Neural progenitor cell (in vitro differentiated cells): ENCODE results near the gene CCDC171. TPM values are rescaled to one million over a fixed set of nuclear protein-coding genes. Genes with fewer than 3 reads are reported as not detected.

Source experiments
- DNase-seq: peaks from one replicate; pipeline ENCODE4 v3.0.0-alpha.2; 2016; ENCODE audit warnings: low spot score
- H2AFZ ChIP-seq: fragments of 200-600 bp; sonication (generic); replicated peaks from 2 replicates; pipeline ENCODE4 v1.6.1; 2016; ENCODE audit warnings: antibody characterized with exemption
- H3F3A ChIP-seq: fragments of 200-600 bp; sonication (generic); 2 replicates; pipeline ENCODE4 v1.6.1; 2016; ENCODE audit warnings: antibody characterized with exemption, low read depth
- H3K27ac ChIP-seq: fragments of 200-600 bp; sonication (generic); 2 replicates; pipeline ENCODE4 v1.5.1; 2016; ENCODE audit warnings: mild to moderate bottlenecking
- H3K27me3 ChIP-seq: fragments of 200-600 bp; sonication (generic); 2 replicates; pipeline ENCODE4 v1.6.1; 2016; ENCODE audit warnings: mild to moderate bottlenecking, moderate library complexity
- H3K36me3 ChIP-seq: fragments of 200-600 bp; sonication (generic); 2 replicates; pipeline ENCODE4 v1.5.1; 2016
- H3K4me1 ChIP-seq: fragments of 200-600 bp; sonication (generic); 2 replicates; pipeline ENCODE4 v1.6.1; 2016; ENCODE audit warnings: mixed run types
- H3K4me2 ChIP-seq: fragments of 200-600 bp; sonication (generic); 2 replicates; pipeline ENCODE4 v1.6.1; 2016
- H3K4me3 ChIP-seq: fragments of 200-600 bp; sonication (generic); 2 replicates; pipeline ENCODE4 v1.5.1; 2016
- H3K79me2 ChIP-seq: fragments of 200-600 bp; sonication (generic); 2 replicates; pipeline ENCODE4 v1.6.1; 2016; ENCODE audit warnings: low read depth
- H3K9ac ChIP-seq: fragments of 200-600 bp; sonication (generic); 2 replicates; pipeline ENCODE4 v1.6.1; 2016
- H3K9me3 ChIP-seq: fragments of 200-600 bp; sonication (generic); 2 replicates; pipeline ENCODE4 v1.5.1; 2016; ENCODE audit warnings: low read depth
- H4K20me1 ChIP-seq: fragments of 200-600 bp; sonication (generic); 2 replicates; pipeline ENCODE4 v1.6.1; 2016; ENCODE audit warnings: low read depth
- H3K27ac Mint-ChIP-seq: 3 replicates; pipeline ENCODE4 v1.8.0; 2021; ENCODE audit warnings: mixed read lengths
- H3K27me3 Mint-ChIP-seq: 2 replicates; pipeline ENCODE4 v1.8.0; 2022; ENCODE audit warnings: low read depth, mild to moderate bottlenecking, inconsistent platforms, moderate library complexity, mixed read lengths; ENCODE audit not compliant: insufficient read depth
- H3K36me3 Mint-ChIP-seq: 3 replicates; pipeline ENCODE4 v1.8.0; 2021; ENCODE audit warnings: mixed read lengths
- H3K4me1 Mint-ChIP-seq: 3 replicates; pipeline ENCODE4 v1.8.0; 2021; ENCODE audit warnings: mixed read lengths
- H3K4me3 Mint-ChIP-seq: 3 replicates; pipeline ENCODE4 v1.8.0; 2021; ENCODE audit warnings: mild to moderate bottlenecking, moderate library complexity, mixed read lengths
- H3K9me3 Mint-ChIP-seq: 3 replicates; pipeline ENCODE4 v1.8.0; 2020; ENCODE audit warnings: mixed read lengths
- EZH2 ChIP-seq: fragments of 200-600 bp; sonication (generic); IDR thresholded peaks from 2 replicates; pipeline ENCODE4 v1.6.1; 2017; ENCODE audit warnings: antibody characterized with exemption, mild to moderate bottlenecking, moderate library complexity
- EZH2phosphoT487 ChIP-seq: fragments of 200-600 bp; sonication (generic); IDR thresholded peaks from 2 replicates; pipeline ENCODE4 v1.6.1; 2017; ENCODE audit warnings: antibody characterized with exemption
- total RNA-seq: library from RNA; depleted of rRNA; stranded (reverse); fragments of >200 nt; gene quantifications from 2 replicates; pipeline ENCODE4 v1.2.3, GENCODE V29; 2015; ENCODE audit warnings: low replicate concordance
- TF ChIP-seq, protein P1 (sequence below): fragments of 200-600 bp; sonication (generic); IDR thresholded peaks from 2 replicates; pipeline ENCODE4 v1.5.1; 2017; ENCODE audit warnings: antibody characterized with exemption, mild to moderate bottlenecking

The CCDC171 gene
- total RNA-seq, 1 donor from 2014 or later, result 9.3 TPM

DNA sequence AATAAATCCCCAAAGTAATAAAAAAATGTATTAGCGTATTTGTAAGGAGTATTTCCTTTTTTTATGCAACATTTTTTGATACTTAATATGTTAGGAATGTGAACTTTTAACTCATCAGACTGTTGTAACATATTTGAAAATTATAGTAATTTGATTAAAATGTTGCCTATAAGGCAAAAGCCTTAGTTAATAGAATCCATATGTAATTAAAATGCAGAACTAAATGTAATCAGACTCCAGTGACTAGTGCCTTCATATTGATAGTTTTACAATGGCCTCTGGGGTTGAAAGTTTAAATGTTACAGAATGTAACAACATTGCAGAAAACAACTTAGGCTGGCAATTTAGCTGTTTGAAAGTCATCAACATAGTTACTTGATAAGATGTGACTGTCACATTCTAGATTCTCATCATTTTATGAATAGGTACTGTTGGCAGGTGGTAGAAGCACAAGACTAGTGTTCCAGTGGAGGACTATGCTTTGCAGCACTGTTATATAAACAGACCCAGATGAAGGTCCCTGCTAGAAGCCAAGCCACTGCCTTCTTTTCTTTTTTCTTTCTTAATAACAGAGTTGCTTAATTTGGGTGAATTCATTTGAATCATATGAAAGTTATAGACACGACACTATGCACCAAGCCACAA is 382.9 kb downstream of the CCDC171 start:
- H3K27me3 ChIP-seq, result no peaks in the 10 kb centered on the region
- no peaks in the 10 kb centered on the region for H3K4me1 ChIP-seq
- Mint-ChIP-seq H3K4me3 (no peak overlapping the region), H3K36me3 (no peaks in the 10 kb centered on the region), H3K4me1 (peaks cover 3% of the 10 kb centered on the region), H3K27ac (no peak overlapping the region), H3K27me3 (no peaks in the 10 kb centered on the region), H3K9me3 (peaks cover 10% of the 10 kb centered on the region)
- no peak overlapping the region for H3K9ac ChIP-seq
- H2AFZ ChIP-seq, result no peak overlapping the region
- no peaks in the 10 kb centered on the region for H3K79me2 ChIP-seq
- H3F3A ChIP-seq, result no peaks in the 10 kb centered on the region
- no peak overlapping the region for H3K4me3 ChIP-seq
- no peak overlapping the region for H3K27ac ChIP-seq
- no peaks in the 10 kb centered on the region for H3K36me3 ChIP-seq
- no peak for DNase-seq
- TF ChIP-seq EZH2 (no peak), EZH2phosphoT487 (no peak)
- TF ChIP-seq, protein P1, sequence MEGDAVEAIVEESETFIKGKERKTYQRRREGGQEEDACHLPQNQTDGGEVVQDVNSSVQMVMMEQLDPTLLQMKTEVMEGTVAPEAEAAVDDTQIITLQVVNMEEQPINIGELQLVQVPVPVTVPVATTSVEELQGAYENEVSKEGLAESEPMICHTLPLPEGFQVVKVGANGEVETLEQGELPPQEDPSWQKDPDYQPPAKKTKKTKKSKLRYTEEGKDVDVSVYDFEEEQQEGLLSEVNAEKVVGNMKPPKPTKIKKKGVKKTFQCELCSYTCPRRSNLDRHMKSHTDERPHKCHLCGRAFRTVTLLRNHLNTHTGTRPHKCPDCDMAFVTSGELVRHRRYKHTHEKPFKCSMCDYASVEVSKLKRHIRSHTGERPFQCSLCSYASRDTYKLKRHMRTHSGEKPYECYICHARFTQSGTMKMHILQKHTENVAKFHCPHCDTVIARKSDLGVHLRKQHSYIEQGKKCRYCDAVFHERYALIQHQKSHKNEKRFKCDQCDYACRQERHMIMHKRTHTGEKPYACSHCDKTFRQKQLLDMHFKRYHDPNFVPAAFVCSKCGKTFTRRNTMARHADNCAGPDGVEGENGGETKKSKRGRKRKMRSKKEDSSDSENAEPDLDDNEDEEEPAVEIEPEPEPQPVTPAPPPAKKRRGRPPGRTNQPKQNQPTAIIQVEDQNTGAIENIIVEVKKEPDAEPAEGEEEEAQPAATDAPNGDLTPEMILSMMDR, result no peak
- H3K9me3 ChIP-seq, result no peaks in the 10 kb centered on the region
- H3K4me2 ChIP-seq, result no peak overlapping the region
- no peaks in the 10 kb centered on the region for H4K20me1 ChIP-seq

DNA sequence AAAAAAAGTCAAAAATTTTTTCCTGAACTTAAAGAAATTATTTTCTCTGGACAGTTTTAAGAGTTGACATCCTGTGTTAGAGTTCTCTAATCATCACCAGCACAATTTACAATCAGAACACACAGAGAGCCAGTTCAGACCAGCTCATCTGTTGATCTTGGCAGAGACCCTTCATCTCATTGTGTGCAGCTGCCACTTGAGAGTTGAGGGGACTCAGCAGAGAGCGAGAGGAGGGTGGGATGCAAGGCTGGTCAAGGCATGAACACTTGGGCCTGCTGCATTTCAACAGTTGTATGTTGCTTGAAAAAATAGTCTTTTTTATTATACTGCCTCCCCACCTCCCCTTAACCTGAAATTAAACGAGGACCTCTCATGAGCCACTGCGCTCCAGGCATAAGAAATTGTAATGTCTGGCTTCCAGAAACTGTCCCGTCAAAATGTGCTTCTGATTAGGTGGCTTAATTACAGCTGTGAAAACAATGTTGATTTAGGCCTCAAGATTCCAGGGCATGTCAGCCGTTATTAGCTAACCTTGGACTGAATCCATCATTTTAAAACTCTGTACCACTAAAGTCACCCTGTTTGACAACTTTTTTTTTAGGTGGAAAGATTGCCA is 383.6 kb downstream of the CCDC171 start:
- DNase-seq, result no peak
- no peaks in the 10 kb centered on the region for H3K27me3 Mint-ChIP-seq
- Histone ChIP-seq H3K79me2 (no peaks in the 10 kb centered on the region), H3K27me3 (no peaks in the 10 kb centered on the region), H4K20me1 (no peaks in the 10 kb centered on the region), H3K4me3 (no peak overlapping the region), H3K9me3 (no peaks in the 10 kb centered on the region), H3K36me3 (no peaks in the 10 kb centered on the region), H3K9ac (no peak overlapping the region), H3K4me1 (no peaks in the 10 kb centered on the region), H2AFZ (no peak overlapping the region), H3K4me2 (no peak overlapping the region), H3K27ac (no peak overlapping the region), H3F3A (no peaks in the 10 kb centered on the region)
- H3K36me3 Mint-ChIP-seq, result no peaks in the 10 kb centered on the region
- no peak overlapping the region for H3K27ac Mint-ChIP-seq
- TF ChIP-seq, protein P1, result no peak
- peaks cover 3% of the 10 kb centered on the region for H3K4me1 Mint-ChIP-seq
- peaks cover 8% of the 10 kb centered on the region for H3K9me3 Mint-ChIP-seq
- no peak overlapping the region for H3K4me3 Mint-ChIP-seq

DNA sequence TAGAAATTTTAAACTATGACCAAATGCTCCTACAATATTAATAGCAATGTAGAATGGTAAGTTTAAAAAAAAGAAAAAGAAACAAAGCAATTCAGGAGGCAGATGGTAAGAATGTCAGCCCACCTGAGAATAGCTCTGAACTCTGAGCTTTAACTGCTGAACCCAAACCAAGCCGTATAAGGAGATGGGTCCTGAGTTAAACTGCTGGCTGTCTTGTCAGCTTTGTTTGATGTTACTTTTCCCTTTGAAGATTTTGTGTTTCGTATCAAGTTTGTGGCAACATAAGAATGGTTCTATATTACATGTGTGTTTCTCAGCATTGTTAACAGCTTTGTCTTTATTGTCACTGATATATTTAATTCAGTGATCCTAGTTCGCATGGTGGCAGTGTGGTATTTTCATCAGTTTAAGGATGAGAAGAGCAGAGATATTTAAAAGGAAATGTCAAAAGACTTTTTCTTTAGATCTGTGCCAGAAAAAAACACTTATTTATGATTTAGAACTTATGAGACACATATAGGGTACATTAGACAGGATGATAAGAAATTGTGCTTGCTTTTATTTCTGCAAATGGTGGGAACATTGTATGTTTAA is 390.1 kb downstream of the CCDC171 start:
- Histone ChIP-seq H3K36me3 (no peaks in the 10 kb centered on the region), H3K27ac (no peak overlapping the region), H3K9me3 (no peaks in the 10 kb centered on the region), H3F3A (no peaks in the 10 kb centered on the region), H3K4me3 (no peak overlapping the region), H3K4me1 (no peaks in the 10 kb centered on the region), H3K9ac (no peak overlapping the region), H3K79me2 (no peaks in the 10 kb centered on the region), H4K20me1 (no peaks in the 10 kb centered on the region), H2AFZ (no peak overlapping the region), H3K27me3 (no peaks in the 10 kb centered on the region), H3K4me2 (no peak overlapping the region)
- no peaks in the 10 kb centered on the region for H3K36me3 Mint-ChIP-seq
- no peaks in the 10 kb centered on the region for H3K4me1 Mint-ChIP-seq
- H3K27ac Mint-ChIP-seq, result no peak overlapping the region
- H3K27me3 Mint-ChIP-seq, result no peaks in the 10 kb centered on the region
- H3K4me3 Mint-ChIP-seq, result no peak overlapping the region
- H3K9me3 Mint-ChIP-seq, result no peaks in the 10 kb centered on the region
- TF ChIP-seq EZH2phosphoT487, result no peak
- TF ChIP-seq, protein P1, result no peak
- no peak for TF ChIP-seq EZH2
- DNase-seq, result no peak
